Mesodermal cell (in vitro differentiated cells): ENCODE measurements around the gene RYR3.
A peak's percentile ranks its signal among the peaks of the same experiment; 100 is the strongest.

Experiments
- H3K27ac ChIP-seq: 2 replicates; pipeline ENCODE4 v1.7.0; 2013; ENCODE audit warnings: mild to moderate bottlenecking, low read depth, low read length, moderate library complexity; ENCODE audit not compliant: severe bottlenecking
- H3K36me3 ChIP-seq: 2 replicates; pipeline ENCODE4 v1.7.1; 2013; ENCODE audit warnings: mild to moderate bottlenecking, low read length, moderate library complexity; ENCODE audit not compliant: control insufficient read depth, insufficient read depth
- H3K4me1 ChIP-seq: one replicate; pipeline ENCODE4 v1.7.1; 2013; ENCODE audit warnings: mild to moderate bottlenecking, low read length; ENCODE audit not compliant: insufficient read depth, control insufficient read depth, poor library complexity, severe bottlenecking
- H3K4me3 ChIP-seq: 2 replicates; pipeline ENCODE4 v1.7.0; 2013; ENCODE audit warnings: low read length, control low read depth, mild to moderate bottlenecking; ENCODE audit not compliant: insufficient read depth, poor library complexity, severe bottlenecking; ENCODE audit errors: extremely low read depth
- H3K9me3 ChIP-seq: 2 replicates; pipeline ENCODE4 v1.7.1; 2013; ENCODE audit warnings: mild to moderate bottlenecking, low read length, moderate library complexity; ENCODE audit not compliant: control insufficient read depth
- WGBS, 2 experiments: methylation state at CpG; one replicate each; pipeline ENCODE4 v1.1.5; 2013; ENCODE audit warnings: missing lambda C conversion rate in 2 of 2; ENCODE audit not compliant: insufficient coverage in 2 of 2; 5-methylcytosine and 5-hydroxymethylcytosine counted together

RYR3 gene

GRCh38 chr15:33857726-33858125, 547.0 kb downstream of the RYR3 start:
- H3K4me1 ChIP-seq: peaks cover 25% of the 10 kb centered on the region
- WGBS, 2 experiments: 95 to 100% methylated on average over 8 to 9 of the region's 13 CpGs
- no peak overlapping the region for H3K27ac ChIP-seq

GRCh38 chr15:33858836-33859235, 548.1 kb downstream of the RYR3 start:
- H3K4me1 ChIP-seq: peaks cover 16% of the 10 kb centered on the region
- H3K4me3 ChIP-seq: no peak overlapping the region
- 88 to 97% methylated on average over 5 of the region's 6 CpGs for WGBS, 2 experiments
- H3K27ac ChIP-seq: no peak overlapping the region
- H3K36me3 ChIP-seq: peaks cover 14% of the 10 kb centered on the region
- no peaks in the 10 kb centered on the region for H3K9me3 ChIP-seq

More at GRCh38 chr15:33857726-33858125, 547.0 kb downstream of the RYR3 start:
- H3K36me3 ChIP-seq: peaks cover 14% of the 10 kb centered on the region
- H3K4me3 ChIP-seq: no peak overlapping the region
- H3K9me3 ChIP-seq: no peaks in the 10 kb centered on the region

DNA sequence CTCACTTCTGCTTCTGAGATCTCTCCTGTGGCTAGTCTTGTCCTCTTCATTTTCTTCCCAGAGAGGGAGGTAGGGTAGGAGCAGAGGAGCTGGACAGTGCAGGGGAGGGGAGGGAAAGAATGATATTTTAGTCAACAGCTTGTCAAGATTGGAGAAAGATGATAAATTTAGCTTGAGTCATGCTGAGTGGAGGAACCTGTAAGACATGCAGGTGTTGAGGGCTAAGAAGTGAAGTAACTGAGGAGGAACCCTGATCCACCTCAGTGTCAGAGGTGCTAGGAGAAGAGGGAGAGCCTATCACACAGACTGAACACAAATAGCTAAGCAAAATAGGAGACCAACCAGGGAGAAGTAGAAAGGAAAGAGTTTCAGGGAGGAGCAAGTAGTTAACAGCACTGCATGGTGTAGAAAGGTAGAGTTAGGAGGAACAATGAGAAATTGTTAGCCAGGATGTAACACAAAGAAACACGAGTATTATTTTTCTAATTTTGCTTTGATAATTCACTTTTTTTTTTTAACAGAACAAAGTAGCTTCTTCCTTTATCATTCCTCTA, 549.3 kb downstream of the RYR3 start:
- H3K36me3 ChIP-seq: peaks cover 14% of the 10 kb centered on the region
- H3K4me1 ChIP-seq: peaks cover 17% of the 10 kb centered on the region
- no peaks in the 10 kb centered on the region for H3K9me3 ChIP-seq
- no CpG with 5 or more reads among the region's 1 CpG for WGBS, 2 experiments
- no peak overlapping the region for H3K4me3 ChIP-seq
- H3K27ac ChIP-seq: no peak overlapping the region

GRCh38 chr15:33860754-33861153, 550.0 kb downstream of the RYR3 start:
- Histone ChIP-seq H3K4me3 (no peak overlapping the region), H3K9me3 (no peaks in the 10 kb centered on the region), H3K27ac (peak overlapping the region; percentile 81), H3K4me1 (peaks cover 24% of the 10 kb centered on the region), H3K36me3 (peaks cover 17% of the 10 kb centered on the region)
- WGBS, 2 experiments: 100% methylated on average over 1 of the region's 3 CpGs; no CpG with 5 or more reads in 1 of the 2 experiments

- Histone ChIP-seq H3K27ac (no peak overlapping the region), H3K9me3 (no peaks in the 10 kb centered on the region), H3K4me3 (no peak overlapping the region), H3K4me1 (peaks cover 41% of the 10 kb centered on the region), H3K36me3 (peaks cover 12% of the 10 kb centered on the region)
- 98% methylated on average over 5 of the region's 5 CpGs for WGBS, 2 experiments
Measured at GRCh38 chr15:33864360-33865075, 553.8 kb downstream of the RYR3 start.

- no peak overlapping the region for H3K4me3 ChIP-seq
- H3K27ac ChIP-seq: peak overlapping the region; percentile 41
- H3K4me1 ChIP-seq: peaks cover 33% of the 10 kb centered on the region
- no peaks in the 10 kb centered on the region for H3K9me3 ChIP-seq
- WGBS, 2 experiments: 95 to 97% methylated on average over 4 to 6 of the region's 6 CpGs
- H3K36me3 ChIP-seq: peaks cover 12% of the 10 kb centered on the region
Measured at GRCh38 chr15:33865416-33865815, 554.6 kb downstream of the RYR3 start.

- Histone ChIP-seq H3K27ac (peak overlapping the region; percentile 41), H3K36me3 (peaks cover 12% of the 10 kb centered on the region), H3K4me1 (peaks cover 29% of the 10 kb centered on the region), H3K9me3 (no peaks in the 10 kb centered on the region), H3K4me3 (no peak overlapping the region)
- 86 to 94% methylated on average over 2 to 3 of the region's 3 CpGs for WGBS, 2 experiments
Measured at GRCh38 chr15:33866101-33866737, 555.5 kb downstream of the RYR3 start.

- H3K27ac ChIP-seq: peak overlapping the region; percentile 29
- no CpG with 5 or more reads among the region's 2 CpGs for WGBS, 2 experiments
- H3K9me3 ChIP-seq: no peaks in the 10 kb centered on the region
- H3K36me3 ChIP-seq: peaks cover 6% of the 10 kb centered on the region
- H3K4me1 ChIP-seq: peaks cover 23% of the 10 kb centered on the region
- H3K4me3 ChIP-seq: no peak overlapping the region
Measured at GRCh38 chr15:33871980-33872379, 561.2 kb downstream of the RYR3 start.

GRCh38 chr15:33872416-33873106, 561.8 kb downstream of the RYR3 start:
- H3K36me3 ChIP-seq: peaks cover 1% of the 10 kb centered on the region
- no peak overlapping the region for H3K4me3 ChIP-seq
- 73 to 83% methylated on average over 9 to 12 of the region's 13 CpGs for WGBS, 2 experiments
- peaks cover 17% of the 10 kb centered on the region for H3K4me1 ChIP-seq
- H3K27ac ChIP-seq: peak overlapping the region; percentile 29
- no peaks in the 10 kb centered on the region for H3K9me3 ChIP-seq

GRCh38 chr15:33874156-33874555, 563.4 kb downstream of the RYR3 start:
- Histone ChIP-seq H3K36me3 (no peaks in the 10 kb centered on the region), H3K4me1 (peaks cover 13% of the 10 kb centered on the region), H3K9me3 (no peaks in the 10 kb centered on the region), H3K4me3 (no peak overlapping the region), H3K27ac (no peak overlapping the region)
- 94 to 100% methylated on average over 2 of the region's 2 CpGs for WGBS, 2 experiments
